HCT116 (cell line): Measurements from ENCODE around the gene POLG. TPM values are rescaled to one million over a fixed set of nuclear protein-coding genes. Genes with fewer than 3 reads are reported as not detected.

Experiments
- ATAC-seq: fragments of 200-7000 bp; cut with Tn5 transposase; 2 replicates; pipeline ENCODE4 v1.9.1; 2020; ENCODE audit warnings: mild to moderate bottlenecking, moderate library complexity
- BruUV-seq: library from RNA; stranded (reverse); fragments of 400-500 nt; replicated peaks from 2 replicates; lab custom pipeline; 2021; lab: Mats Ljungman, UMichigan
- CTCF ChIA-PET: fragments of 300-600 bp; sonication (Branson Sonifier 250); formaldehyde crosslinking; loops from one replicate; lab custom pipeline; 2021; ENCODE audit warnings: antibody characterized with exemption; lab: Charles Lee
- POLR2A ChIA-PET: fragments of 300-600, 350-600 bp; sonication (Branson Sonifier 250); formaldehyde crosslinking; loops from one replicate; lab custom pipeline; 2021; ENCODE audit warnings: antibody characterized with exemption; lab: Charles Lee
- RAD21 ChIA-PET, 2 experiments: fragments of 300-600 bp; sonication (Branson Sonifier 250); formaldehyde crosslinking; loops; one replicate each; lab custom pipeline; 2023; ENCODE audit warnings: low total read pairs in 2 of 2; ENCODE audit not compliant: uncharacterized antibody in 2 of 2, unreplicated experiment in 2 of 2, low non-redundant PET in 1 of 2; lab: Charles Lee
- DNase-seq: peaks from one replicate; pipeline ENCODE4 v3.0.0-alpha.2; 2010; ENCODE audit warnings: low read depth, low spot score
- H2AFZ ChIP-seq: fragments of 200-600 bp; shearing (Covaris generic), sonication (generic); 2 replicates; pipeline ENCODE4 v1.6.1; 2017; ENCODE audit warnings: low read depth, mixed run types, mixed read lengths, antibody characterized with exemption, low read length; ENCODE audit not compliant: poor library complexity, severe bottlenecking
- H3K27ac ChIP-seq: 2 replicates; pipeline ENCODE4 v1.5.1; 2012; ENCODE audit warnings: low read depth, low read length
- H3K27me3 ChIP-seq: fragments of 200-600 bp; sonication (generic); 2 replicates; pipeline ENCODE4 v1.6.1; 2016; ENCODE audit warnings: mixed run types, low read length, mixed read lengths; ENCODE audit not compliant: insufficient read depth
- H3K36me3 ChIP-seq, 2 experiments: fragments of 200-500 bp in 1 of 2; fragments of 200-600 bp in 1 of 2; sonication (Bioruptor generic) in 1 of 2; sonication (generic) in 1 of 2; 2 replicates each; pipeline versions ENCODE4 v1.5.1 to v1.6.1; 2014 to 2016; ENCODE audit warnings: low read length in 2 of 2, inconsistent platforms in 1 of 2, mixed read lengths in 1 of 2, mixed run types in 1 of 2; ENCODE audit not compliant: insufficient read depth in 2 of 2, control insufficient read depth in 1 of 2
- H3K4me1 ChIP-seq, 2 experiments: fragments of 200-600 bp in 1 of 2; sonication (generic) in 1 of 2; 2 replicates each; pipeline versions ENCODE4 v1.5.1 to v1.6.1; 2012 to 2017; ENCODE audit warnings: low read length in 2 of 2, inconsistent platforms in 1 of 2, mild to moderate bottlenecking in 1 of 2, mixed read lengths in 1 of 2, mixed run types in 1 of 2, moderate library complexity in 1 of 2; ENCODE audit not compliant: insufficient read depth in 2 of 2, control insufficient read depth in 1 of 2
- H3K4me2 ChIP-seq: fragments of 200-600 bp; sonication (generic); 2 replicates; pipeline ENCODE4 v1.6.1; 2017; ENCODE audit warnings: mixed run types, low read length, mixed read lengths
- H3K4me3 ChIP-seq, 2 experiments: fragments of 200-600 bp in 1 of 2; sonication (generic) in 1 of 2; replicated peaks in 1 of 2; 2 replicates each; pipeline ENCODE4 v1.5.1; 2011 to 2016; ENCODE audit warnings: low read length in 2 of 2, control low read depth in 1 of 2, low read depth in 1 of 2, mild to moderate bottlenecking in 1 of 2, mixed read lengths in 1 of 2, mixed run types in 1 of 2
- H3K79me2 ChIP-seq: fragments of 200-600 bp; sonication (generic); 2 replicates; pipeline ENCODE4 v1.6.1; 2017; ENCODE audit warnings: mild to moderate bottlenecking, mixed run types, low read length, moderate library complexity, mixed read lengths; ENCODE audit not compliant: insufficient read depth
- H3K9ac ChIP-seq: fragments of 200-600 bp; sonication (generic); 2 replicates; pipeline ENCODE4 v1.6.1; 2016; ENCODE audit warnings: low read length, mixed read lengths
- H3K9me2 ChIP-seq: fragments of 200-600 bp; sonication (generic), shearing (Covaris generic); 2 replicates; pipeline ENCODE4 v1.6.1; 2017; ENCODE audit warnings: mixed run types, mild to moderate bottlenecking, moderate library complexity; ENCODE audit not compliant: insufficient read depth
- H3K9me3 ChIP-seq, 2 experiments: fragments of 200-500 bp in 1 of 2; fragments of 200-600 bp in 1 of 2; sonication (Bioruptor generic) in 1 of 2; sonication (generic) in 1 of 2; 2 replicates each; pipeline ENCODE4 v1.6.1; 2014 to 2017; ENCODE audit warnings: low read length in 2 of 2, mixed read lengths in 2 of 2, inconsistent platforms in 1 of 2, low read depth in 1 of 2, mild to moderate bottlenecking in 1 of 2, mixed run types in 1 of 2, moderate library complexity in 1 of 2; ENCODE audit not compliant: control insufficient read depth in 1 of 2, insufficient read depth in 1 of 2
- H4K20me1 ChIP-seq: fragments of 200-600 bp; sonication (generic), shearing (Covaris generic); 2 replicates; pipeline ENCODE4 v1.6.1; 2017; ENCODE audit warnings: mixed run types, mild to moderate bottlenecking, moderate library complexity; ENCODE audit not compliant: insufficient read depth
- CBX3 ChIP-seq: IDR thresholded peaks from 2 replicates; pipeline ENCODE4 v1.6.1; 2012; ENCODE audit warnings: low read depth
- EGR1 ChIP-seq: IDR thresholded peaks from 2 replicates; pipeline ENCODE4 v1.6.1; 2012; ENCODE audit warnings: low read depth
- ELF1 ChIP-seq: IDR thresholded peaks from 2 replicates; pipeline ENCODE4 v1.6.1; 2012; ENCODE audit warnings: low read depth, borderline replicate concordance
- EZH2 ChIP-seq: fragments of 200-600 bp; sonication (generic); IDR thresholded peaks from 2 replicates; pipeline ENCODE4 v1.6.1; 2017; ENCODE audit warnings: antibody characterized with exemption, mixed run types
- EZH2phosphoT487 ChIP-seq: fragments of 200-600 bp; IDR thresholded peaks from 2 replicates; pipeline ENCODE4 v1.6.1; 2018; ENCODE audit warnings: antibody characterized with exemption, borderline replicate concordance
- FOSL1 ChIP-seq: IDR thresholded peaks from 2 replicates; pipeline ENCODE4 v1.6.1; 2012; ENCODE audit warnings: low read depth
- JUND ChIP-seq: IDR thresholded peaks from 2 replicates; pipeline ENCODE4 v1.6.1; 2012
- POLR2A ChIP-seq: IDR thresholded peaks from 2 replicates; pipeline ENCODE4 v1.7.0; 2011; ENCODE audit warnings: borderline replicate concordance; ENCODE audit not compliant: insufficient read depth, insufficient read length; ENCODE audit errors: extremely low read depth
- POLR2AphosphoS5 ChIP-seq: IDR thresholded peaks from 2 replicates; pipeline ENCODE4 v1.6.1; 2011; ENCODE audit warnings: mild to moderate bottlenecking, low read depth, low read length, moderate library complexity
- RAD21 ChIP-seq: IDR thresholded peaks from 2 replicates; pipeline ENCODE4 v1.6.1; 2012; ENCODE audit warnings: low read depth, mild to moderate bottlenecking
- SIN3A ChIP-seq: IDR thresholded peaks from 2 replicates; pipeline ENCODE4 v1.6.1; 2012; ENCODE audit warnings: low read depth
- SP1 ChIP-seq: IDR thresholded peaks from 2 replicates; pipeline ENCODE4 v1.6.1; 2012; ENCODE audit warnings: low read depth
- SRF ChIP-seq: IDR thresholded peaks from 2 replicates; pipeline ENCODE4 v1.6.1; 2012; ENCODE audit warnings: low read depth
- TCF7L2 ChIP-seq: IDR thresholded peaks from 2 replicates; pipeline ENCODE4 v1.7.0; 2011; ENCODE audit warnings: borderline replicate concordance, inconsistent platforms; ENCODE audit not compliant: insufficient read depth, insufficient read length; ENCODE audit errors: extremely low read depth
- YY1 ChIP-seq: IDR thresholded peaks from 2 replicates; pipeline ENCODE4 v1.6.1; 2011; ENCODE audit warnings: low read length, low read depth, moderate library complexity, mild to moderate bottlenecking; ENCODE audit not compliant: insufficient replicate concordance; ENCODE audit errors: extremely low read depth
- ZFX ChIP-seq: fragments of 450-650 bp; IDR thresholded peaks from 2 replicates; pipeline ENCODE4 v1.6.1; 2017
- ZNF274 ChIP-seq: fragments of 200-500 bp; sonication (Bioruptor generic); IDR thresholded peaks from 2 replicates; pipeline ENCODE4 v1.6.1; 2014; ENCODE audit warnings: mild to moderate bottlenecking, low read depth, low read length, inconsistent platforms
- intact Hi-C: fragments of 100-400 bp; cut with micrococcal nuclease; formaldehyde crosslinking; loops from 2 replicates; pipeline ENCODE4 v1.10.0; 2022
- total RNA-seq: library from RNA; stranded (reverse); gene quantifications from one replicate; pipeline ENCODE4 v1.2.1, GENCODE V29; 2021; ENCODE audit not compliant: unreplicated experiment
- TF ChIP-seq, protein P1 (sequence below): IDR thresholded peaks from 2 replicates; pipeline ENCODE4 v1.6.1; 2012
- TF ChIP-seq, protein P2 (sequence below): IDR thresholded peaks from 2 replicates; pipeline ENCODE4 v1.6.1; 2012; ENCODE audit warnings: low read depth

The POLG gene
- total RNA-seq, 1 experiment from 2014 or later: 72.7 TPM

DNA sequence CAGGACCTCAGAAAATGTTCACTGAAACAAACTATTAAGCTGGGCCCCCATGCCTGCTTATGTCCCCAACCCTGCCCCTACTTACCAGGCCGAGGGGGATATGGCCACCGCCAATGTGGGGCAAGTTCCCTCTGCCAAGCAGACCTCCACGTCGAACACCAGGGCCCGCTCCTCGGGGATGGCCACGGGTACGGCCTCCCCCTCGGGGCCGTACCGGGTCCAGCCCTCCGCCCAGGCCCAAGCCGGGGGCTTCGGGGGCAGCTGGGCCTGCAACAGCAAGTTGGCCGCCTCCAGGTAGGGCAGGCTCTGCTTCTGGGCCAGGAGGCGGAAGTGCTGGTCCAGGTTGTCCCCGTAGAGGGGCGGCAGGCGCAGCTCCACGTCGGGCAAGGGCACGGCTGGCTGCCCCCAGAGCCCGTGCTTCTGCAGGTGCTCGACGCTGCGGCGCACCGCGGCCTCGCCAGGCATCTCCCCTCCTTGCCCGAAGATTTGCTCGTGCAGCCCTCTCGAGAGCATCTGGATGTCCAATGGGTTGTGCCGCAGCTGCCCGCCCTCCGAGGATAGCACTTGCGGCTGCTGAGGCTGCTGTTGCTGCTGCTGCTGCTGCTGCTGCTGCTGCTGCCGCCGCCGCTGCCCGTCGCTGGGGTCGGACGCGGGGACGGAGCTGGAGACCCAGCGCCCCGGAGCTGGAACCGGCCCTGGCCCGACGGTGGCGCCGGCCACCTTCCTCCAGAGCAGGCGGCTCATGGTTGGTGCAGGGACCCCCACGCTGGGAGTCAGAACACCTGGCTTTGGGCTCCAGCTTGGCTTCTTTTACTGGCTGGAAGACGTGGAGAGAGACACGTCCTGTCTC, 1.4 kb downstream of the POLG start:
- DNase-seq: no peak
- no peak for ATAC-seq
- CTCF ChIA-PET: interaction anchor here (0.9 kb wide), 1 partner anchor 26 kb away, joined by 3 read pairs; no protein-coding TSS in a partner anchor
- Histone ChIP-seq H3K4me2 (peak overlapping the region; percentile 76), H3K4me3 (peak overlapping the region; percentile 92 to 94), H3K36me3 (peaks cover 36 to 50% of the 10 kb centered on the region in 2 experiments; a peak in 3 of 4 replicates), H3K27me3 (no peaks in the 10 kb centered on the region), H3K9me2 (no peaks in the 10 kb centered on the region), H3K27ac (peak overlapping the region; percentile 85), H3K9ac (peak overlapping the region; percentile 91), H3K9me3 (no peaks in the 10 kb centered on the region), H3K4me1 (peaks cover 9 to 25% of the 10 kb centered on the region in 2 experiments), H2AFZ (no peak overlapping the region), H3K79me2 (peaks cover 61% of the 10 kb centered on the region), H4K20me1 (peaks cover 8% of the 10 kb centered on the region; the same call in 1 of the 2 replicates)
- BruUV-seq: no TSS peak
- POLR2A ChIA-PET: interaction anchor here (0.6 to 1.5 kb wide), 2 partner anchors 30 to 1195 kb away, joined by 3 to 4 read pairs; no protein-coding TSS in a partner anchor
- intact Hi-C loops: no loop called here
- TF ChIP-seq SP1: no peak
- no peak for TF ChIP-seq RAD21
- no peak for TF ChIP-seq CBX3
- TF ChIP-seq EZH2phosphoT487: no peak
- no peak for TF ChIP-seq SRF
- TF ChIP-seq POLR2AphosphoS5: no peak
- TF ChIP-seq, protein P1, sequence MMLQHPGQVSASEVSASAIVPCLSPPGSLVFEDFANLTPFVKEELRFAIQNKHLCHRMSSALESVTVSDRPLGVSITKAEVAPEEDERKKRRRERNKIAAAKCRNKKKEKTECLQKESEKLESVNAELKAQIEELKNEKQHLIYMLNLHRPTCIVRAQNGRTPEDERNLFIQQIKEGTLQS: no peak
- no peak for TF ChIP-seq EGR1
- TF ChIP-seq FOSL1: no peak
- TF ChIP-seq JUND: no peak
- no peak for TF ChIP-seq SIN3A
- no peak for TF ChIP-seq ZNF274
- TF ChIP-seq EZH2: no peak
- TF ChIP-seq ELF1: no peak
- TF ChIP-seq, protein P2, sequence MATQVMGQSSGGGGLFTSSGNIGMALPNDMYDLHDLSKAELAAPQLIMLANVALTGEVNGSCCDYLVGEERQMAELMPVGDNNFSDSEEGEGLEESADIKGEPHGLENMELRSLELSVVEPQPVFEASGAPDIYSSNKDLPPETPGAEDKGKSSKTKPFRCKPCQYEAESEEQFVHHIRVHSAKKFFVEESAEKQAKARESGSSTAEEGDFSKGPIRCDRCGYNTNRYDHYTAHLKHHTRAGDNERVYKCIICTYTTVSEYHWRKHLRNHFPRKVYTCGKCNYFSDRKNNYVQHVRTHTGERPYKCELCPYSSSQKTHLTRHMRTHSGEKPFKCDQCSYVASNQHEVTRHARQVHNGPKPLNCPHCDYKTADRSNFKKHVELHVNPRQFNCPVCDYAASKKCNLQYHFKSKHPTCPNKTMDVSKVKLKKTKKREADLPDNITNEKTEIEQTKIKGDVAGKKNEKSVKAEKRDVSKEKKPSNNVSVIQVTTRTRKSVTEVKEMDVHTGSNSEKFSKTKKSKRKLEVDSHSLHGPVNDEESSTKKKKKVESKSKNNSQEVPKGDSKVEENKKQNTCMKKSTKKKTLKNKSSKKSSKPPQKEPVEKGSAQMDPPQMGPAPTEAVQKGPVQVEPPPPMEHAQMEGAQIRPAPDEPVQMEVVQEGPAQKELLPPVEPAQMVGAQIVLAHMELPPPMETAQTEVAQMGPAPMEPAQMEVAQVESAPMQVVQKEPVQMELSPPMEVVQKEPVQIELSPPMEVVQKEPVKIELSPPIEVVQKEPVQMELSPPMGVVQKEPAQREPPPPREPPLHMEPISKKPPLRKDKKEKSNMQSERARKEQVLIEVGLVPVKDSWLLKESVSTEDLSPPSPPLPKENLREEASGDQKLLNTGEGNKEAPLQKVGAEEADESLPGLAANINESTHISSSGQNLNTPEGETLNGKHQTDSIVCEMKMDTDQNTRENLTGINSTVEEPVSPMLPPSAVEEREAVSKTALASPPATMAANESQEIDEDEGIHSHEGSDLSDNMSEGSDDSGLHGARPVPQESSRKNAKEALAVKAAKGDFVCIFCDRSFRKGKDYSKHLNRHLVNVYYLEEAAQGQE: no peak
- TF ChIP-seq POLR2A: no peak
- TF ChIP-seq TCF7L2: no peak
- TF ChIP-seq YY1: no peak
- TF ChIP-seq ZFX: no peak
- RAD21 ChIA-PET: interaction anchor here in 1 of 2 experiments (0.6 kb wide), 1 partner anchor 66 kb away, joined by 3 read pairs; no protein-coding TSS in a partner anchor
